Measurements from ENCODE around the gene ANO4. TPM values are rescaled to one million over a fixed set of nuclear protein-coding genes. Genes with fewer than 3 reads are reported as not detected.

ANO4 gene
- total and polyA plus RNA-seq, 2 donors, result 1.1 to 3.5 TPM

- no peak overlapping the region for H3K4me3 ChIP-seq (ENCODE audit: low read depth, low read length)
- H3K4me1 ChIP-seq (ENCODE audit: insufficient read depth), result no peaks in the 10 kb centered on the region
- no peak overlapping the region for H3K27ac ChIP-seq (ENCODE audit: low read depth)
- WGBS, result 52% methylated on average over 4 of the region's 4 CpGs
- no peak for DNase-seq (ENCODE audit: extremely low spot score)
- no peaks in the 10 kb centered on the region for H3K36me3 ChIP-seq (ENCODE audit: insufficient read depth)
These were observed 33.4 kb downstream of the ANO4 start for GRCh38 chr12:100827901-100828520.

- peaks cover 2% of the 10 kb centered on the region for H3K36me3 ChIP-seq (ENCODE audit: insufficient read depth)
- H3K27ac ChIP-seq (ENCODE audit: low read depth), result no peak overlapping the region
- no peak overlapping the region for H3K4me3 ChIP-seq (ENCODE audit: low read depth, low read length)
- WGBS, result 81% methylated on average over 6 of the region's 6 CpGs
- no peaks in the 10 kb centered on the region for H3K4me1 ChIP-seq (ENCODE audit: insufficient read depth)
- DNase-seq (ENCODE audit: extremely low spot score), result no peak
These were observed 35.6 kb downstream of the ANO4 start for GRCh38 chr12:100830003-100830795.

DNA sequence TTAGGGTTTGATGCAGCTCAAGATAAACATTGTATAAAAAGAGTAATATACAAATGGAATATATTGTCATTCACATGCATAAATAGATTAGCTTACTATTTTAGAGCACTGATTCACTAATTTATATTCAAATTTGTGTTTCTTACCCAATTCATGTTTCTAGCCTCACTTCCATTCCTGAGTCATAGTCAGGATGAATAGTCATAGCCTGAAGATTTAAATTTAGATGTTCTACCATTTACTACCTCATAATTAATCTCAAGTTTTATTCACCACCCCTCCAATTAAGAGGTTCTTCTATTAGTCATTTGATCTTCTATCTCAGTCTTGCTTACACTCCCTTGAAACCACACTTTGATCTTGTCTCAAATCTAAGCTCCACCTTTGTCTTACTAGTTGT, 38.7 kb downstream of the ANO4 start:
- H3K27ac ChIP-seq (ENCODE audit: low read depth), result no peak overlapping the region
- peaks cover 2% of the 10 kb centered on the region for H3K36me3 ChIP-seq (ENCODE audit: insufficient read depth)
- no peaks in the 10 kb centered on the region for H3K4me1 ChIP-seq (ENCODE audit: insufficient read depth)
- no peak for DNase-seq (ENCODE audit: extremely low spot score)
- no peak overlapping the region for H3K4me3 ChIP-seq (ENCODE audit: low read depth, low read length)

GRCh38 chr12:100840748-100841147, 46.2 kb downstream of the ANO4 start:
- Histone ChIP-seq H3K4me1 (ENCODE audit: insufficient read depth) (no peaks in the 10 kb centered on the region), H3K36me3 (ENCODE audit: insufficient read depth) (no peaks in the 10 kb centered on the region), H3K4me3 (ENCODE audit: low read depth, low read length) (no peak overlapping the region), H3K27ac (ENCODE audit: low read depth) (no peak overlapping the region)
- WGBS, result 76% methylated on average over 1 of the region's 1 CpG
- no peak for DNase-seq (ENCODE audit: extremely low spot score)

DNA sequence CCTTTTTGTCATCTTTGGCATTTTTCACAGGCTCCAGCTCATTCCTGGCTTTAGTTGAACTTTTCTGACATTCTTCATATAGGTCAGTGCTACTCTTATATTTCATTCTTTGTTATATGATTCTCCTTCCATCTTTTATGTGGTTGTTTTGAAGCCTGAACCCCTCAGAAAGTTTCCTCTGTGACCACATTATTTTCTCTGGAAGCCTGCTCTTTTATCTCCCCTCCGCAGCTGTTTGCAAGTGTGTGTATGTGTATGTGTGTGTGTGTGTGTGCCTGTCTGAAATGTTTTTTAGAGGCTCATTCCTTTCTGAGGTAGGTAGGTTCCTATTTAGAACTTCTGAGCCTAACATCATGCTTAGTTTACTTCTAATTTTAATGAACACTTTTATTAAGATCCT, 47.6 kb downstream of the ANO4 start:
- Histone ChIP-seq H3K27ac (ENCODE audit: low read depth) (no peak overlapping the region), H3K4me1 (ENCODE audit: insufficient read depth) (no peaks in the 10 kb centered on the region), H3K4me3 (ENCODE audit: low read depth, low read length) (no peak overlapping the region), H3K36me3 (ENCODE audit: insufficient read depth) (no peaks in the 10 kb centered on the region)
- no peak for DNase-seq (ENCODE audit: extremely low spot score)
- WGBS, result 43% methylated on average over 1 of the region's 1 CpG

- H3K36me3 ChIP-seq (ENCODE audit: insufficient read depth), result no peaks in the 10 kb centered on the region
- no peak for DNase-seq (ENCODE audit: extremely low spot score)
- 68% methylated on average over 2 of the region's 2 CpGs for WGBS
- no peak overlapping the region for H3K27ac ChIP-seq (ENCODE audit: low read depth)
- H3K4me1 ChIP-seq (ENCODE audit: insufficient read depth), result no peaks in the 10 kb centered on the region
- H3K4me3 ChIP-seq (ENCODE audit: low read depth, low read length), result no peak overlapping the region
These were observed 48.5 kb downstream of the ANO4 start for GRCh38 chr12:100843061-100843460.

DNA sequence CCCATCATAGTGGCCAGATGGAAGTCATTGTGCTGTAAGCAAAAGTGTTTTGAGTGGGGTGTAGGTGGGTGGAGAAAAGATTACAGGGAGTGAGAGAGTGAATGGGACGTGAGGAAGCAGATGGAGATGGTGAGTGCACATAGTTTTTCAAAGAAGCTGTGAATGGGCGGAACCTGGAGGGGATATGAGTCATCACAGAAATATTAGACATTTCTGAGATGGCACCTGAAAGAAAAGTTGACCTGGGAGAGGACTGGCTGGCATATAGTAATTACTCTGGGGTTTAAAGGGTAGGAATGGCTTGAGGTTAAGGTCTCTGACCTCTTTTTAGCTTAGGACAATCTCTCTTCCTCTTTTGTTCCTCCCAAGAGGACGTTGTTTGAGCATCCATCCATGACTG, 50.5 kb downstream of the ANO4 start:
- H3K4me3 ChIP-seq (ENCODE audit: low read depth, low read length), result no peak overlapping the region
- no peaks in the 10 kb centered on the region for H3K4me1 ChIP-seq (ENCODE audit: insufficient read depth)
- no peak for DNase-seq (ENCODE audit: extremely low spot score)
- 67% methylated on average over 3 of the region's 3 CpGs for WGBS
- H3K27ac ChIP-seq (ENCODE audit: low read depth), result no peak overlapping the region
- H3K36me3 ChIP-seq (ENCODE audit: insufficient read depth), result no peaks in the 10 kb centered on the region

DNA sequence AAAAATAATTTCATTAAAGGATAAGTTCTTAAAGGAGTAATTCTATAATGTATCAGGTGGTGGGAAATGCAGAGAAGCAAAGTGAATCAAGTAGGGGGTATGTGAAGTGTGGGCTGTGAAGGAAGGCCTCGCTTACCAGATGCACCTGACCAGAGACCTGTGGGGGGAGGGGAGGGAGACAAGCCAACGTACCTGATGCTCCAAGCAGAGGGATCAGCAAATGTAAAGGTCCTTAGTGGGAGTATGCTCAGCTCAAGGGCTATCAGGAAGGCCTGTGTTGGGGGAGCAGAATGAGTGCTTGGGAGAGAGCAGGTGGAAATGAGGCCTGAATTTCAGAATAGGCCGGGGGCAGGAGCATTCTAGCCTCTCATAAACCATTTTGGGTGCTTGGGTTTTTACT, 57.1 kb downstream of the ANO4 start:
- 46% methylated on average over 3 of the region's 3 CpGs for WGBS
- no peaks in the 10 kb centered on the region for H3K36me3 ChIP-seq (ENCODE audit: insufficient read depth)
- DNase-seq (ENCODE audit: extremely low spot score), result no peak
- H3K4me1 ChIP-seq (ENCODE audit: insufficient read depth), result no peaks in the 10 kb centered on the region
- H3K27ac ChIP-seq (ENCODE audit: low read depth), result no peak overlapping the region
- H3K4me3 ChIP-seq (ENCODE audit: low read depth, low read length), result no peak overlapping the region

GRCh38 chr12:100857418-100857817, 62.8 kb downstream of the ANO4 start:
- Histone ChIP-seq H3K4me1 (ENCODE audit: insufficient read depth) (no peaks in the 10 kb centered on the region), H3K36me3 (ENCODE audit: insufficient read depth) (no peaks in the 10 kb centered on the region), H3K27ac (ENCODE audit: low read depth) (no peak overlapping the region), H3K4me3 (ENCODE audit: low read depth, low read length) (no peak overlapping the region)
- 66% methylated on average over 4 of the region's 4 CpGs for WGBS
- no peak for DNase-seq (ENCODE audit: extremely low spot score)

- no peak for DNase-seq (ENCODE audit: extremely low spot score)
- WGBS, result 85% methylated on average over 1 of the region's 1 CpG
- Histone ChIP-seq H3K36me3 (ENCODE audit: insufficient read depth) (no peaks in the 10 kb centered on the region), H3K4me1 (ENCODE audit: insufficient read depth) (no peaks in the 10 kb centered on the region), H3K27ac (ENCODE audit: low read depth) (no peak overlapping the region), H3K4me3 (ENCODE audit: low read depth, low read length) (no peak overlapping the region)
These were observed 63.4 kb downstream of the ANO4 start for GRCh38 chr12:100857971-100858370.

GRCh38 chr12:100858656-100859055, 64.1 kb downstream of the ANO4 start:
- 73% methylated on average over 1 of the region's 1 CpG for WGBS
- H3K4me3 ChIP-seq (ENCODE audit: low read depth, low read length), result no peak overlapping the region
- no peak for DNase-seq (ENCODE audit: extremely low spot score)

GRCh38 chr12:100859063-100859627, 64.6 kb downstream of the ANO4 start:
- 86% methylated on average over 5 of the region's 5 CpGs for WGBS
- H3K4me1 ChIP-seq (ENCODE audit: insufficient read depth), result no peaks in the 10 kb centered on the region
- H3K36me3 ChIP-seq (ENCODE audit: insufficient read depth), result no peaks in the 10 kb centered on the region
- no peak for DNase-seq (ENCODE audit: extremely low spot score)
- H3K4me3 ChIP-seq (ENCODE audit: low read depth, low read length), result no peak overlapping the region
- no peak overlapping the region for H3K27ac ChIP-seq (ENCODE audit: low read depth)

More at GRCh38 chr12:100858656-100859055, 64.1 kb downstream of the ANO4 start:
- no peaks in the 10 kb centered on the region for H3K36me3 ChIP-seq (ENCODE audit: insufficient read depth)
- no peaks in the 10 kb centered on the region for H3K4me1 ChIP-seq (ENCODE audit: insufficient read depth)
- no peak overlapping the region for H3K27ac ChIP-seq (ENCODE audit: low read depth)

GRCh38 chr12:100860611-100861010, 66.0 kb downstream of the ANO4 start:
- no peak overlapping the region for H3K4me3 ChIP-seq (ENCODE audit: low read depth, low read length)
- DNase-seq (ENCODE audit: extremely low spot score), result no peak
- no peaks in the 10 kb centered on the region for H3K36me3 ChIP-seq (ENCODE audit: insufficient read depth)
- WGBS, result 89% methylated on average over 8 of the region's 8 CpGs
- no peak overlapping the region for H3K27ac ChIP-seq (ENCODE audit: low read depth)
- H3K4me1 ChIP-seq (ENCODE audit: insufficient read depth), result no peaks in the 10 kb centered on the region

GRCh38 chr12:100862676-100863075, 68.1 kb downstream of the ANO4 start:
- Histone ChIP-seq H3K4me1 (ENCODE audit: insufficient read depth) (no peaks in the 10 kb centered on the region), H3K36me3 (ENCODE audit: insufficient read depth) (no peaks in the 10 kb centered on the region), H3K27ac (ENCODE audit: low read depth) (no peak overlapping the region), H3K4me3 (ENCODE audit: low read depth, low read length) (no peak overlapping the region)
- DNase-seq (ENCODE audit: extremely low spot score), result no peak
- 62% methylated on average over 4 of the region's 4 CpGs for WGBS

Measured in urinary bladder (tissue), 4 donors.